HG03066 (cell line): ENCODE measurements around the gene TRIM40.

Source experiments
- ATAC-seq: cut with Tn5 transposase; IDR thresholded peaks from one replicate; pipeline ENCODE4 v1.9.1; 2021; ENCODE audit warnings: low read depth; ENCODE audit not compliant: unreplicated experiment

The TRIM40 gene

DNA sequence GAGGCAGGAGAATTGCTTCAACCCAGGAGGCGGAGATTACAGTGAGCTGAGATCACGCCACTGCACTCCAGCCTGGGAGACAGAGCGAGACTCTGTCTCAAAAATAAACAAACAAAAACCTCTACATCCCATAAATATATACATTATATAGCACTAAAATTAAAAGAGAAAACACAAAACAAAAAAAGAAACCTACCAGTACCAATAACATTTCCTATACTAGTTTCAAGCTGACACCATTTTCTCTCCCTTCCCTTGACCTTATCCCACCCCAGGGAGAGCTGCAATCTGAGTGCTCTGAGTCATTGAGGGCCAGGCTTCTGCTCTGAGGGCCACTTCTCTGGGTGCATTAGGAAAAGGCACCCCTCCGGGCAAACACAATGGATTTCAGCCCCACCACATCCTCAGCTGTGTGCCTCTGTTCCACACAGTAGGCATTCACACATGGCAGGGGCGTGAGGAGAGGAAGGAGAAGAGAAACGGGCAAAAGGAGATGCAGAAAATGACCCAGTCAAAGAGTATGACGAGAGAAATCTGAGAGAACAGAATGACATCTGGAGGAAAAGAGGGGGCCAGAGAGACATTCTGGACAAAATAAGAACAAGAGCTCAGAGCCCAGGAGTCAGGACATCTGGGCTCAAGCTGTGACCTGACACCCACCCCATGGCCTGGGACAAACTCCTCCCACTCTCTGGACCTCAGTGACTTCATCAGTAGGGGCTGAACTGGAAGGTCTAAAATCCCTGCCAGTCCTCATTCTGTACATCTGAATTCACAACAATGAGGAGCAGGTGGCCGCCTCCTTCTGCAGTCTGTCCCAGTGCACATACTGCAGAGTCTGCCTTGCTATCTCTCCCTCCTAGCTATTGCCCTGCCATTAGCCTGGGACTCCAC, 59.1 kb downstream of the TRIM40 start:
- no peak for ATAC-seq

DNA sequence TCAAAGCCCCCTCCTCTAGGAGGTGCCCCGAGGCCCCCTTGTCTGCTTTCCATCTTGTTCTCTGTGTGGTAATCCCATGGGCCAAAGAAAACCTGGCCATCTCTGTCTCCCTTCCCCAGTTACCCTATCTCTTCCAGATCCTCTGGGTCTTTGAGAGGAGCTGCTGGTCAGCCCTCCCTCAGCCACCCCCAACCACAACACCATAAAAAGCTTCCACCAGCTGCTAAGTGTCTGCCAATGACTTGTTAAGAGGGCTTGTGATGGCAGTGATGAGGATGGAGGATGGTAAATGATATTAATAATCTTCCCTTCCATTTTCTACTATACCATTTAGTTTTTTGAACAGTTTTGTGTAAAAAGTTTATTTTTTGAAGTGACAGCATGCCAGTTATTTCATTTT, 60.0 kb downstream of the TRIM40 start:
- ATAC-seq = no peak

DNA sequence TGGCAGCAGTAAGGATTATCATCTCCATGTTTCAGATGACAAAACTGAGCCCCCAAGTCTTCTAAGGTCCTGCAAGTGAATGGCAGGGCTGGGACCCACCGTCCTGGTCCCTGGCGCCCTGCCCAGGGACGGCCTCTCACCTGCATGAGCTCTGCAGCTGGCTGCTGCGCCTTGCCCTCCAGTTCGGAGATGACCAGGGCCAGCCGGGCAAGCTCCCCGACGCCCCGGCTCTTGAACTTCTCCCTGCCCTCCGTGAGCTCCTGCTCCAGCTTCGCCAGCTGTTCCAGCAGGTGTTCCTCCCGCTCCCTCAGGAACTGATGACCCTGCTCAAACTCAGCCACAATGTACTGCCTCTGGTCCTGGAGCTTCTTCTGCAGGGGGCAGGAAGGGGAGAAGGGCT, 60.4 kb downstream of the TRIM40 start:
- ATAC-seq = no peak
